Smooth muscle cell (in vitro differentiated cells): Measurements from ENCODE around the gene CMPK2. TPM values are rescaled to one million over a fixed set of nuclear protein-coding genes. Genes with fewer than 3 reads are reported as not detected.

ENCODE experiments used
- DNase-seq: peaks from one replicate; lab custom pipeline; 2025; ENCODE audit not compliant: unreplicated experiment; lab: John Stamatoyannopoulos, UW
- H2AFZ ChIP-seq: fragments of 200-600 bp; sonication (generic); 2 replicates; pipeline ENCODE4 v1.6.0; 2016; ENCODE audit warnings: antibody characterized with exemption, low read depth, mild to moderate bottlenecking
- H3F3A ChIP-seq: fragments of 200-600 bp; sonication (generic); 2 replicates; pipeline ENCODE4 v1.6.0; 2017; ENCODE audit warnings: antibody characterized with exemption, low read depth
- H3K27ac ChIP-seq: fragments of 200-600 bp; sonication (generic); 2 replicates; pipeline ENCODE4 v1.5.1; 2016; ENCODE audit warnings: low read depth, mild to moderate bottlenecking
- H3K27me3 ChIP-seq: fragments of 200-600 bp; sonication (generic); 2 replicates; pipeline ENCODE4 v1.6.1; 2016; ENCODE audit warnings: low read depth, mild to moderate bottlenecking
- H3K36me3 ChIP-seq: fragments of 200-600 bp; sonication (generic); 2 replicates; pipeline ENCODE4 v1.5.1; 2016; ENCODE audit warnings: low read depth
- H3K4me1 ChIP-seq: fragments of 200-600 bp; sonication (generic); 2 replicates; pipeline ENCODE4 v1.5.1; 2016; ENCODE audit warnings: low read depth
- H3K4me2 ChIP-seq: fragments of 200-600 bp; sonication (generic); 2 replicates; pipeline ENCODE4 v1.6.0; 2016; ENCODE audit warnings: mild to moderate bottlenecking
- H3K4me3 ChIP-seq: fragments of 200-600 bp; sonication (generic); 2 replicates; pipeline ENCODE4 v1.5.1; 2016; ENCODE audit warnings: mild to moderate bottlenecking
- H3K79me2 ChIP-seq: fragments of 200-600 bp; sonication (generic); 2 replicates; pipeline ENCODE4 v1.6.0; 2016; ENCODE audit warnings: low read depth, mild to moderate bottlenecking
- H3K9ac ChIP-seq: fragments of 200-600 bp; sonication (generic); 2 replicates; pipeline ENCODE4 v1.6.0; 2016; ENCODE audit warnings: low read depth
- H3K9me3 ChIP-seq: fragments of 200-600 bp; sonication (generic); replicated peaks from 2 replicates; pipeline ENCODE4 v1.5.1; 2016; ENCODE audit warnings: low read depth
- H4K20me1 ChIP-seq: fragments of 200-600 bp; sonication (generic); 2 replicates; pipeline ENCODE4 v1.6.0; 2016; ENCODE audit warnings: low read depth
- WGBS: methylation state at CpG from one replicate; pipeline ENCODE4 v1.1.7; 2016; ENCODE audit warnings: low lambda C conversion rate; 5-methylcytosine and 5-hydroxymethylcytosine counted together
- polyA plus RNA-seq: library from polyadenylated mRNA; unstranded; fragments of >200 nt; fragmentation: Nextera tagmentation; extraction: Ambion mirVana; gene quantifications from 2 replicates; pipeline ENCODE4 v1.2.1, GENCODE V29; 2016
- total RNA-seq: library from RNA; depleted of rRNA; stranded (reverse); fragments of >200 nt; gene quantifications from 2 replicates; pipeline ENCODE4 v1.2.3, GENCODE V29; 2014
- TF ChIP-seq, protein P1 (sequence below): fragments of 200-600 bp; sonication (generic); IDR thresholded peaks from 2 replicates; pipeline ENCODE4 v1.5.1; 2017; ENCODE audit warnings: borderline replicate concordance, mild to moderate bottlenecking, antibody characterized with exemption; ENCODE audit not compliant: insufficient read depth, poor library complexity, severe bottlenecking

Gene CMPK2
- total and polyA plus RNA-seq, 2 experiments from 2014 or later, result 0.19 to 0.31 TPM

GRCh38 chr2:6841537-6842287 lies 24.0 kb downstream of the CMPK2 start:
- Histone ChIP-seq H3K27ac (no peak overlapping the region), H3K4me2 (no peak overlapping the region), H3K36me3 (no peaks in the 10 kb centered on the region), H3K4me1 (no peaks in the 10 kb centered on the region), H3K9ac (no peak overlapping the region), H3K4me3 (no peak overlapping the region), H3K9me3 (peaks cover 17% of the 10 kb centered on the region), H4K20me1 (no peaks in the 10 kb centered on the region), H3K27me3 (no peaks in the 10 kb centered on the region), H2AFZ (no peak overlapping the region), H3K79me2 (no peaks in the 10 kb centered on the region), H3F3A (no peaks in the 10 kb centered on the region)
- 80% methylated on average over 2 of the region's 2 CpGs for WGBS
- TF ChIP-seq, protein P1, sequence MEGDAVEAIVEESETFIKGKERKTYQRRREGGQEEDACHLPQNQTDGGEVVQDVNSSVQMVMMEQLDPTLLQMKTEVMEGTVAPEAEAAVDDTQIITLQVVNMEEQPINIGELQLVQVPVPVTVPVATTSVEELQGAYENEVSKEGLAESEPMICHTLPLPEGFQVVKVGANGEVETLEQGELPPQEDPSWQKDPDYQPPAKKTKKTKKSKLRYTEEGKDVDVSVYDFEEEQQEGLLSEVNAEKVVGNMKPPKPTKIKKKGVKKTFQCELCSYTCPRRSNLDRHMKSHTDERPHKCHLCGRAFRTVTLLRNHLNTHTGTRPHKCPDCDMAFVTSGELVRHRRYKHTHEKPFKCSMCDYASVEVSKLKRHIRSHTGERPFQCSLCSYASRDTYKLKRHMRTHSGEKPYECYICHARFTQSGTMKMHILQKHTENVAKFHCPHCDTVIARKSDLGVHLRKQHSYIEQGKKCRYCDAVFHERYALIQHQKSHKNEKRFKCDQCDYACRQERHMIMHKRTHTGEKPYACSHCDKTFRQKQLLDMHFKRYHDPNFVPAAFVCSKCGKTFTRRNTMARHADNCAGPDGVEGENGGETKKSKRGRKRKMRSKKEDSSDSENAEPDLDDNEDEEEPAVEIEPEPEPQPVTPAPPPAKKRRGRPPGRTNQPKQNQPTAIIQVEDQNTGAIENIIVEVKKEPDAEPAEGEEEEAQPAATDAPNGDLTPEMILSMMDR, result no peak
- no peak for DNase-seq

DNA sequence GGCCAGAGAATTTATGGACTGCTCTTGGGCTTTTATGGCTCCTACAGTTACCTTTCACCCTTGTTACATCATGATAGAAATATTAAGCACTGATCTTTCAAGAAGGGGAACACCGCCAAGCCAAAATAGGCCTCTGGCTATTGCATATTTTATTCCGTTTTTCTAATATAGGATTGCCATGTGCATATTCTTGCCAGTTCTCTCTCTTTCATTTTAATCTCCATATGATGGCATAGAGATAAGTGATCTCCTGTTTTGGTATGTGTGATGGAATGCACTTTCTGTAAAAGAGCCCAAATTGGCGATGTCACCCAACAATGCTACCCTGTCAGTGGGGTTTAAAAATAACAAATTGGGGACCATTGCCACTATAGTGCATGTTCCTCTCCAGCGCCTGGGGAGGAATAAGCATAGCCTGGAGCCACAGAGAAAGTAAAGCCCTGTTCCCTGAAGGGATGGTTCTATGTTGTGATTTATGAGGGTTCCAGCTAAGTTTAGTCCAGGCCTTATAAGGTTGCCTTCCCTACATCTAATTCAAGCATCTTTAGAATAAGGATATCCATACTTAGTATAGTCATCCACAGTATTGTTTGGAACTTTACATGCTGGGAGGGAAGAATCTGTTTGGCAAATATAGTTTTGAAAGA lies 26.9 kb downstream of the CMPK2 start:
- H3K4me3 ChIP-seq, result no peak overlapping the region
- TF ChIP-seq, protein P1, result no peak

GRCh38 chr2:6835467-6835866 lies 30.2 kb downstream of the CMPK2 start:
- Histone ChIP-seq H4K20me1 (no peaks in the 10 kb centered on the region), H2AFZ (no peak overlapping the region), H3K27me3 (no peaks in the 10 kb centered on the region), H3K4me2 (no peak overlapping the region), H3K4me1 (no peaks in the 10 kb centered on the region), H3K79me2 (no peaks in the 10 kb centered on the region), H3K27ac (no peak overlapping the region), H3K36me3 (no peaks in the 10 kb centered on the region), H3K9me3 (peaks cover 5% of the 10 kb centered on the region), H3K9ac (no peak overlapping the region), H3K4me3 (no peak overlapping the region), H3F3A (no peaks in the 10 kb centered on the region)
- TF ChIP-seq, protein P1, result no peak
- no peak for DNase-seq

More for the DNA sequence above, 26.9 kb downstream of the CMPK2 start:
- no peaks in the 10 kb centered on the region for H3F3A ChIP-seq
- H4K20me1 ChIP-seq, result no peaks in the 10 kb centered on the region
- no peaks in the 10 kb centered on the region for H3K4me1 ChIP-seq
- 91% methylated on average over 4 of the region's 4 CpGs for WGBS
- H3K4me2 ChIP-seq, result no peak overlapping the region
- no peak overlapping the region for H3K9ac ChIP-seq
- peaks cover 3% of the 10 kb centered on the region for H3K9me3 ChIP-seq
- H2AFZ ChIP-seq, result no peak overlapping the region
- no peak overlapping the region for H3K27ac ChIP-seq
- no peaks in the 10 kb centered on the region for H3K36me3 ChIP-seq
- no peak for DNase-seq
- no peaks in the 10 kb centered on the region for H3K27me3 ChIP-seq
- H3K79me2 ChIP-seq, result no peaks in the 10 kb centered on the region
